GM12891 (cell line): ENCODE measurements around the gene ACTR1A. TPM values are rescaled to one million over a fixed set of nuclear protein-coding genes. Genes with fewer than 3 reads are reported as not detected.

Experiments used
- DNase-seq: peaks from one replicate; pipeline ENCODE4 v3.0.0; 2011; ENCODE audit warnings: low spot score; ENCODE audit not compliant: insufficient read length
- FAIRE-seq: peaks from 2 replicates; lab custom pipeline; 2011; peaks lifted over from hg19 to GRCh38; lab: Jason Lieb, UNC
- PAX5 ChIP-seq: IDR thresholded peaks from 2 replicates; pipeline ENCODE4 v1.6.1; 2011; ENCODE audit warnings: low read length, moderate library complexity, mild to moderate bottlenecking; ENCODE audit not compliant: insufficient read depth, severe bottlenecking
- POLR2A ChIP-seq: IDR thresholded peaks from 2 replicates; pipeline ENCODE4 v1.6.1; 2011; ENCODE audit warnings: low read depth, low read length, control low read depth
- POLR2AphosphoS5 ChIP-seq: IDR thresholded peaks from 2 replicates; pipeline ENCODE4 v1.6.1; 2011; ENCODE audit warnings: low read depth, low read length, control low read depth
- POU2F2 ChIP-seq: IDR thresholded peaks from 2 replicates; pipeline ENCODE4 v1.6.1; 2011; ENCODE audit warnings: low read depth, mild to moderate bottlenecking, control low read depth, low read length, moderate library complexity
- SPI1 ChIP-seq: IDR thresholded peaks from 2 replicates; pipeline ENCODE4 v1.6.1; 2011; ENCODE audit warnings: low read depth, low read length, control low read depth
- TAF1 ChIP-seq: IDR thresholded peaks from 2 replicates; pipeline ENCODE4 v1.6.1; 2011; ENCODE audit warnings: low read depth, low read length, control low read depth
- polyA plus RNA-seq: library from polyadenylated mRNA; unstranded; fragments of >200 nt; gene quantifications from one replicate; pipeline ENCODE4 v1.2.1, GENCODE V29; 2012; ENCODE audit warnings: low read depth, missing spikeins, inconsistent platforms; ENCODE audit not compliant: missing spikeins

The ACTR1A gene
- polyA plus RNA-seq: 36.4 TPM

GRCh38 chr10:102502337-102503151 lies at the start of gene ACTR1A:
Gene ACTR1A (minus strand): TSS chr10:102502712. CDS start chr10:102502647, 65 bp downstream.
- peak; percentile 66 for DNase-seq
- peak; percentile 66; the same call in 1 of the 2 replicates for TF ChIP-seq POU2F2
- TF ChIP-seq SPI1: peak; percentile 25; the same call in 1 of the 2 replicates
- TF ChIP-seq TAF1: no peak
- TF ChIP-seq POLR2AphosphoS5: 0 out of 2 replicates have a peak, but pooled peaks have one; percentile 38
- 0 out of 2 replicates have a peak, but pooled peaks have one; percentile 45 for TF ChIP-seq POLR2A
- no peak for TF ChIP-seq PAX5
- FAIRE-seq: peak; percentile 98

DNA sequence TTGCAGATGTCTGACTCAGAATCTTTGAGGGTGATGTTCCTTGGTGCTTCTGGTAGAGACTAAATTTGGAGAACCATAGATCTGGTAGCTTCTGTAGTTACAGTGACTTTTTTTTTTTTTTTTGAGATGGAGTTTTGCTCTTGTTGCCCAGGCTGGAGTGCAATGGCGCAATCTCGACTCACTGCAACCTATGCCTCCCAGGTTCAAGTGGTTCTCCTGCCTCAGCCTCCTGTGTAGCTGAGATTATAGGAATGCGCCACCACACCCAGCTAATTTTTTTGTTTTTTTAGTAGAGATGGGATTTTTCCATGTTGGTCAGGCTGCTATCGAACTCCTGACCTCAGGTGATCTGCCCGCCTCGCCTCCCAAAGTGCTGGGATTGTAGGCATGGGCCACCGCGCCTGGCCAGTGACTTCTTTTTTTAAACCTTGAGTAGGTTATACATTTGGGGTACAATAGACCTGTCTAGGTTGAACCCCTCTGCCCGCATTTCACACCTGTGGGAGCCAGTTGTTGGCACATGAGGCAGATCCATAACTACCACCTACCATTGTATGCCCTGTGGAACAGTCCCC lies 48.2 kb upstream of the ACTR1A start:
- no peak for FAIRE-seq
- DNase-seq: no peak
- TF ChIP-seq POU2F2: no peak
- no peak for TF ChIP-seq TAF1
- no peak for TF ChIP-seq POLR2A
- no peak for TF ChIP-seq SPI1

GRCh38 chr10:102549549-102549948 lies 47.0 kb upstream of the ACTR1A start:
- FAIRE-seq: no peak
- TF ChIP-seq POLR2AphosphoS5: no peak
- no peak for TF ChIP-seq TAF1
- no peak for TF ChIP-seq PAX5
- TF ChIP-seq POU2F2: no peak
- TF ChIP-seq SPI1: no peak
- no peak for TF ChIP-seq POLR2A

DNA sequence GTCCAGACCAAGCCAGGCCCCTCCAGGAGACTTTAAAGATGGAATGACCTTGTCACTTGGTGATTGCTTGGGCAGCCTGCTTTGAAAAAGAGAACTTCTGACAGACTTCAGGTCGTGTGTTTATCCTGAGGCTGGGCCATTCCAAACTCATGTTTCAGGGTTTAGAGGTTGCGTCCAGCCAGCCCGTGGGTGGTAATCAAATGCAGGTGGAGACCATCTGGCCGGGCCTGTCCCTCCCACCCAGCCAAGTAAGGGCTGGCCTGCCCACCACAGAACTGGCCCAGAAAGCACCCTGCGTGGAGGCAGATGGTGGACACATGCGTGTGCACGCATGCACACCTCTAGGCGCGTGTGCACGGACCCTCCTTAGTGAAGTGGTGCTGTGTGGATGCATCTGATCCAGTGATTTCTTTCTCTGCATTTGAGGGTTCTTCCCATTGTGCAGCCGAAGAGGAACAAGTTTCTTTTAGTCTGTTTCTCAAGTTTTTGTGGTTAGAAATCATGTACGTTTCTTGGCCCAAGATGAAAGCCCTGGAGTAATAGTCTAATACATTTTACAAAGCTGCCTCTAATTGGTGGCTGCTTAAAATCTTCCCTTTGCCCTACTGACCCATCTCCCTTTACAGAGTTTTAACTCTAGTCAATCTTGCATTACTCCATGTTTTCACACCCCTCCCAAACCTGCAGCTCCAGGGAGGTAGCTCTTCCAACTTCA lies 44.3 kb upstream of the ACTR1A start:
- no peak for TF ChIP-seq POLR2AphosphoS5
- no peak for TF ChIP-seq POLR2A
- no peak for TF ChIP-seq TAF1
- no peak for TF ChIP-seq POU2F2
- TF ChIP-seq SPI1: no peak
- TF ChIP-seq PAX5: no peak
- DNase-seq (no peak), FAIRE-seq (no peak)

More at GRCh38 chr10:102549549-102549948, 47.0 kb upstream of the ACTR1A start:
- DNase-seq: no peak

GRCh38 chr10:102545997-102546396 lies 43.5 kb upstream of the ACTR1A start:
- DNase-seq (no peak), FAIRE-seq (no peak)
- TF ChIP-seq POU2F2 (no peak), POLR2AphosphoS5 (no peak), SPI1 (no peak)

- TF ChIP-seq POU2F2 (no peak), TAF1 (no peak), PAX5 (no peak), SPI1 (no peak), POLR2A (no peak), POLR2AphosphoS5 (no peak)
- no peak for DNase-seq
- no peak for FAIRE-seq
These were observed 42.9 kb upstream of the ACTR1A start for GRCh38 chr10:102545265-102545871.

- DNase-seq: no peak
- TF ChIP-seq TAF1 (no peak), POLR2AphosphoS5 (no peak), POLR2A (no peak)
- peak; percentile 40 for FAIRE-seq
These were observed 40.4 kb upstream of the ACTR1A start for GRCh38 chr10:102542800-102543418.

DNA sequence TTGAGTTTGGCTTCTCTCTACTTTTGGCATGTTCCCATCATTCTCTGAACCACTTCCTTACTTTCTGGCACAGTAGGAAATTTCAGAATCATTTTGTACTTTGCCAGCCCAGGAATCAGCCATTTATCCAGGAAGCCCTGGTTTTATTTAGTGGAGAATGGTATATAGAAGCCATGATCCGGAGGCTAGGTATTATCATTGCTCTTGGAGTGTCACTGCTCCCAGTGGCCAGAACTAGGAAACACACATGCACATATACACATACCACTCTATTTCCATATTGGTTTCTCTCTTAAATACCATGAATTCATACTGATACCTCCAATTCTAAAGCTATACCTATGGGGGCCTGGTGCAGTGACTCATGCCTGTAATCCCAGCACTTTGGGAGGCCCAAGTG lies 37.5 kb upstream of the ACTR1A start:
- peak; percentile 56 for FAIRE-seq
- TF ChIP-seq POU2F2: no peak
- TF ChIP-seq POLR2A: no peak
- TF ChIP-seq TAF1: no peak
- no peak for TF ChIP-seq PAX5
- TF ChIP-seq SPI1: no peak
- TF ChIP-seq POLR2AphosphoS5: no peak
- DNase-seq: no peak

GRCh38 chr10:102538811-102539210 lies 36.3 kb upstream of the ACTR1A start:
- no peak for TF ChIP-seq PAX5
- no peak for TF ChIP-seq SPI1
- no peak for TF ChIP-seq POU2F2
- TF ChIP-seq POLR2A: no peak
- TF ChIP-seq TAF1: no peak
- TF ChIP-seq POLR2AphosphoS5: no peak
- DNase-seq (no peak), FAIRE-seq (peak; percentile 5)
